ENCODE results near the gene IPO4. TPM values are rescaled to one million over a fixed set of nuclear protein-coding genes. Genes with fewer than 3 reads are reported as not detected.

IPO4 gene
- total RNA-seq, 1 donor from 2014 or later: 80.3 TPM

- Mint-ChIP-seq H3K36me3 (ENCODE audit: low read depth) (peaks cover 43% of the 10 kb centered on the region), H3K4me1 (peaks cover 50% of the 10 kb centered on the region), H3K27me3 (no peaks in the 10 kb centered on the region), H3K4me3 (peak within 1 kb of the TSS; percentile 93), H3K9me3 (no peaks in the 10 kb centered on the region), H3K27ac (peak within 1 kb of the TSS; percentile 95)
- intact Hi-C loops (cut with micrococcal nuclease): loop anchor here (1.0 kb wide), 5 partner anchors 17 to 93 kb away; partner anchors contain the start of genes GMPR2, IRF9, NEDD8 and RABGGTA
- ATAC-seq (ENCODE audit: low read depth): peak; percentile 75
- TF ChIP-seq, protein P1, sequence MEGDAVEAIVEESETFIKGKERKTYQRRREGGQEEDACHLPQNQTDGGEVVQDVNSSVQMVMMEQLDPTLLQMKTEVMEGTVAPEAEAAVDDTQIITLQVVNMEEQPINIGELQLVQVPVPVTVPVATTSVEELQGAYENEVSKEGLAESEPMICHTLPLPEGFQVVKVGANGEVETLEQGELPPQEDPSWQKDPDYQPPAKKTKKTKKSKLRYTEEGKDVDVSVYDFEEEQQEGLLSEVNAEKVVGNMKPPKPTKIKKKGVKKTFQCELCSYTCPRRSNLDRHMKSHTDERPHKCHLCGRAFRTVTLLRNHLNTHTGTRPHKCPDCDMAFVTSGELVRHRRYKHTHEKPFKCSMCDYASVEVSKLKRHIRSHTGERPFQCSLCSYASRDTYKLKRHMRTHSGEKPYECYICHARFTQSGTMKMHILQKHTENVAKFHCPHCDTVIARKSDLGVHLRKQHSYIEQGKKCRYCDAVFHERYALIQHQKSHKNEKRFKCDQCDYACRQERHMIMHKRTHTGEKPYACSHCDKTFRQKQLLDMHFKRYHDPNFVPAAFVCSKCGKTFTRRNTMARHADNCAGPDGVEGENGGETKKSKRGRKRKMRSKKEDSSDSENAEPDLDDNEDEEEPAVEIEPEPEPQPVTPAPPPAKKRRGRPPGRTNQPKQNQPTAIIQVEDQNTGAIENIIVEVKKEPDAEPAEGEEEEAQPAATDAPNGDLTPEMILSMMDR (IDR thresholded peaks at IDR 0.05): no peak
- CTCF ChIA-PET: interaction anchor here (0.6 to 5.6 kb wide), 13 partner anchors 12 to 221 kb away, joined by 3 to 37 read pairs (median 5); partner anchors contain the start of genes CIDEB, IRF9, LTB4R2 and TINF2
- peak; percentile 71 for DNase-seq
- POLR2A ChIA-PET: interaction anchor here (0.6 to 6.6 kb wide), 37 partner anchors 9 to 1376 kb away, joined by 3 to 143 read pairs (median 5); partner anchors contain the start of genes CARMIL3, CBLN3, CIDEB and DCAF11
Observed at GRCh38 chr14:24215495-24216344, 27.1 kb upstream of the IPO4 start, which contains the start of gene MDP1. Gene MDP1, minus strand, starts transcription at chr14:24216066. Its CDS starts 111 bp downstream, at chr14:24215955.

- Mint-ChIP-seq H3K27ac (peak overlapping the region; percentile 95), H3K4me3 (peak overlapping the region; percentile 91), H3K4me1 (peaks cover 53% of the 10 kb centered on the region), H3K9me3 (no peaks in the 10 kb centered on the region), H3K36me3 (ENCODE audit: low read depth) (peaks cover 58% of the 10 kb centered on the region), H3K27me3 (no peaks in the 10 kb centered on the region)
- TF ChIP-seq, protein P1 (IDR thresholded peaks at IDR 0.05): no peak
- ATAC-seq (ENCODE audit: low read depth) (no peak), DNase-seq (no peak)
- intact Hi-C loops (cut with micrococcal nuclease): loop anchor here (1.0 to 5.0 kb wide), 10 partner anchors 19 to 912 kb away; partner anchors contain the start of genes DCAF11, EMC9, IPO4 and NRL
- CTCF ChIA-PET: interaction anchor here (0.8 to 5.6 kb wide), 11 partner anchors 18 to 222 kb away, joined by 3 to 37 read pairs (median 3); partner anchors contain the start of genes DHRS1, IPO4, IRF9 and NOP9
- POLR2A ChIA-PET: interaction anchor here (0.6 to 6.6 kb wide), 41 partner anchors 10 to 893 kb away, joined by 3 to 143 read pairs (median 7); partner anchors contain the start of genes CBLN3, CIDEB, DCAF11 and DHRS1
Observed at GRCh38 chr14:24213866-24214662, 25.4 kb upstream of the IPO4 start.

- peaks cover 61% of the 10 kb centered on the region for H3K36me3 Mint-ChIP-seq (ENCODE audit: low read depth)
- H3K27ac Mint-ChIP-seq: peak within 1 kb of the TSS; percentile 95
- POLR2A ChIA-PET: interaction anchor here (0.6 to 6.6 kb wide), 41 partner anchors 9 to 892 kb away, joined by 3 to 143 read pairs (median 5); partner anchors contain the start of genes CBLN3, CIDEB, DCAF11 and DHRS1
- ATAC-seq (ENCODE audit: low read depth) (peak; percentile 76), DNase-seq (peak; percentile 83)
- TF ChIP-seq, protein P1 (IDR thresholded peaks at IDR 0.05): no peak
- H3K27me3 Mint-ChIP-seq: no peaks in the 10 kb centered on the region
- intact Hi-C loops (cut with micrococcal nuclease): loop anchor here (1.0 to 5.0 kb wide), 10 partner anchors 18 to 911 kb away; partner anchors contain the start of genes DCAF11, EMC9, IPO4 and NRL
- H3K4me3 Mint-ChIP-seq: peak within 1 kb of the TSS; percentile 91
- no peaks in the 10 kb centered on the region for H3K9me3 Mint-ChIP-seq
- CTCF ChIA-PET: interaction anchor here (0.8 to 5.6 kb wide), 10 partner anchors 17 to 222 kb away, joined by 3 to 37 read pairs (median 3); partner anchors contain the start of genes IPO4, IRF9, TINF2 and TM9SF1
- H3K4me1 Mint-ChIP-seq: peaks cover 56% of the 10 kb centered on the region
Observed at GRCh38 chr14:24212924-24213865, 24.6 kb upstream of the IPO4 start, which contains the start of gene CHMP4A. Gene CHMP4A, minus strand, starts transcription at chr14:24213488. Its CDS starts 49 bp downstream, at chr14:24213439.

GRCh38 chr14:24211311-24211710 is 22.7 kb upstream of the IPO4 start:
- no peaks in the 10 kb centered on the region for H3K27me3 Mint-ChIP-seq
- intact Hi-C loops (cut with micrococcal nuclease): loop anchor here (5.0 kb wide), 1 partner anchor 909 kb away; the partner anchor contains the start of gene PPP1R3E
- ATAC-seq (ENCODE audit: low read depth): no peak
- no peak for DNase-seq
- H3K36me3 Mint-ChIP-seq (ENCODE audit: low read depth): peaks cover 70% of the 10 kb centered on the region
- peak overlapping the region; percentile 95 for H3K27ac Mint-ChIP-seq
- TF ChIP-seq, protein P1 (IDR thresholded peaks at IDR 0.05): no peak
- ChIA-PET CTCF (interaction anchor here (0.7 to 1.5 kb wide), 2 partner anchors 16 to 31 kb away, joined by 3 to 4 read pairs; partner anchors contain the start of genes TINF2 and TM9SF1), POLR2A (interaction anchor here (0.6 to 6.6 kb wide), 8 partner anchors 13 to 86 kb away, joined by 3 to 143 read pairs (median 19); partner anchors contain the start of genes IPO4, IRF9, PSME1 and PSME2)
- H3K4me3 Mint-ChIP-seq: peak overlapping the region; percentile 91
- H3K9me3 Mint-ChIP-seq: no peaks in the 10 kb centered on the region
- H3K4me1 Mint-ChIP-seq: peaks cover 68% of the 10 kb centered on the region

Data from activated B cell treated with CpG ODN at 0.5 μM for 24 hours (primary cell).